Skin epidermis (tissue), 12 donors: ENCODE results near the gene S100A16.

Source experiments
- H3K27ac ChIP-seq, 21 experiments: fragments of 200-600 bp; sonication (generic) in 11 of 21; one replicate each; pipeline ENCODE4 v1.5.0; 2020; ENCODE audit warnings: mild to moderate bottlenecking in 3 of 21, inconsistent platforms in 2 of 21, moderate library complexity in 2 of 21
- H3K4me3 ChIP-seq, 7 experiments: fragments of 200-600 bp; sonication (generic) in 2 of 7; one replicate each; pipeline ENCODE4 v1.5.0; 2020; ENCODE audit warnings: inconsistent platforms in 2 of 7, mild to moderate bottlenecking in 2 of 7, moderate library complexity in 1 of 7

The S100A16 gene

GRCh38 chr1:153612755-153613331, at the start of gene S100A16:
S100A16 (minus strand) TSS chr1:153613137; CDS start chr1:153608151, 4,986 bp downstream.
- Histone ChIP-seq H3K27ac (peak within 1 kb of the TSS; percentile 66 to 98 (median 93)), H3K4me3 (peak within 1 kb of the TSS; percentile 42 to 73 (median 50))

- H3K27ac ChIP-seq = no peak overlapping the region
- H3K4me3 ChIP-seq = no peak overlapping the region
These were observed 49.3 kb upstream of the S100A16 start for GRCh38 chr1:153662269-153662668.

- no peak overlapping the region for H3K4me3 ChIP-seq
- no peak overlapping the region for H3K27ac ChIP-seq
These were observed 48.3 kb upstream of the S100A16 start for GRCh38 chr1:153661111-153661708.

- Histone ChIP-seq H3K27ac (peak overlapping the region in 14 of 21 experiments; percentile 88 to 98 (median 91)), H3K4me3 (peak overlapping the region; percentile 52 to 91 (median 70))
These were observed 46.7 kb upstream of the S100A16 start for GRCh38 chr1:153659656-153660055.

- H3K27ac ChIP-seq = peak overlapping the region in 20 of 21 experiments; percentile 83 to 98 (median 92)
- H3K4me3 ChIP-seq = peak overlapping the region; percentile 52 to 91 (median 70)
These were observed 46.2 kb upstream of the S100A16 start for GRCh38 chr1:153659175-153659534.

GRCh38 chr1:153658400-153659174, 45.6 kb upstream of the S100A16 start, which contains the start of gene SNAPIN:
SNAPIN (plus strand) TSS chr1:153658703; CDS start chr1:153658744, 41 bp downstream.
- Histone ChIP-seq H3K27ac (peak within 1 kb of the TSS in 20 of 21 experiments; percentile 83 to 98 (median 92)), H3K4me3 (peak within 1 kb of the TSS; percentile 52 to 91 (median 70))

- H3K27ac ChIP-seq = no peak overlapping the region
- no peak overlapping the region for H3K4me3 ChIP-seq
These were observed 42.4 kb upstream of the S100A16 start for GRCh38 chr1:153655333-153655732.

- H3K4me3 ChIP-seq = no peak overlapping the region
- peak overlapping the region in 10 of 21 experiments; percentile 9 to 70 (median 39) for H3K27ac ChIP-seq
These were observed 40.0 kb upstream of the S100A16 start for GRCh38 chr1:153652805-153653500.

- H3K27ac ChIP-seq = no peak overlapping the region
These were observed 38.8 kb upstream of the S100A16 start for GRCh38 chr1:153651771-153652170.

GRCh38 chr1:153649863-153650235, 36.9 kb upstream of the S100A16 start:
- Histone ChIP-seq H3K27ac (peak overlapping the region in 1 of 21 experiments; percentile 55), H3K4me3 (no peak overlapping the region)

More at GRCh38 chr1:153651771-153652170, 38.8 kb upstream of the S100A16 start:
- no peak overlapping the region for H3K4me3 ChIP-seq

GRCh38 chr1:153649137-153649862, 36.4 kb upstream of the S100A16 start:
- peak overlapping the region in 2 of 21 experiments; percentile 28 to 55 for H3K27ac ChIP-seq

GRCh38 chr1:153648000-153648643, 35.2 kb upstream of the S100A16 start:
- Histone ChIP-seq H3K27ac (peak overlapping the region in 1 of 21 experiments; percentile 72), H3K4me3 (no peak overlapping the region)

More at GRCh38 chr1:153649137-153649862, 36.4 kb upstream of the S100A16 start:
- no peak overlapping the region for H3K4me3 ChIP-seq

GRCh38 chr1:153647346-153647714, 34.4 kb upstream of the S100A16 start:
- peak overlapping the region in 7 of 21 experiments; percentile 3 to 72 (median 18) for H3K27ac ChIP-seq
- H3K4me3 ChIP-seq = no peak overlapping the region

- peak overlapping the region in 7 of 21 experiments; percentile 3 to 72 (median 18) for H3K27ac ChIP-seq
These were observed 33.9 kb upstream of the S100A16 start for GRCh38 chr1:153646672-153647345.

GRCh38 chr1:153643816-153644215, 30.9 kb upstream of the S100A16 start:
- Histone ChIP-seq H3K4me3 (no peak overlapping the region), H3K27ac (no peak overlapping the region)

More at GRCh38 chr1:153646672-153647345, 33.9 kb upstream of the S100A16 start:
- H3K4me3 ChIP-seq = no peak overlapping the region

GRCh38 chr1:153643100-153643499, 30.2 kb upstream of the S100A16 start:
- Histone ChIP-seq H3K4me3 (no peak overlapping the region), H3K27ac (no peak overlapping the region)

GRCh38 chr1:153642161-153642560, 29.2 kb upstream of the S100A16 start:
- Histone ChIP-seq H3K4me3 (no peak overlapping the region), H3K27ac (no peak overlapping the region)

GRCh38 chr1:153640861-153641260, 27.9 kb upstream of the S100A16 start:
- Histone ChIP-seq H3K4me3 (no peak overlapping the region), H3K27ac (no peak overlapping the region)
